G401.6 (cell line): Measurements from ENCODE around the gene WIPF1.

ENCODE experiments used
- FAIRE-seq: peaks from 2 replicates; lab custom pipeline; 2012; peaks lifted over from hg19 to GRCh38; lab: Jason Lieb, UNC

Gene WIPF1

GRCh38 chr2:174597345-174598047, at the start of gene WIPF1:
TSS of gene WIPF1 (minus strand) at chr2:174597804. CDS start at chr2:174585573, 12,231 bp downstream.
- FAIRE-seq, result no peak

- FAIRE-seq, result no peak
These were observed 47.7 kb upstream of the WIPF1 start for GRCh38 chr2:174645296-174645695.

DNA sequence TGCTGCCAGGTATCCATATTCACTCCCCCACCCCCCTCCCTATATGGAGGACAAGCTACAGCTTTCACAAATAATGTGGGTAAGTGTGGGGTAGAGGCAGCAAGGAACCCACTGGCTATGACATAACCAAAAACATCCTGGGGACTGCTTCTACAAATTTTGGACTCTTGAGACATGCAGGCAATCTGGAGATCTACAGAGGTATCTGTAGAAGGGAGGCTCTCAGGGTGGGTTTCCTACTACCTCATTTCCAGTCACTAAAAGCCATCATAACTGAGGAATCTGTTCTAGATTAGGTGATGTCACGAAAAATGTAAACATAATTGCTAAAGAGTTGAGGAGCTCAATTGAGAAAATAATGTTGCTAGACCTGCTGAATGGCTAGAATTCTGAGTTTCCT, 46.8 kb upstream of the WIPF1 start:
- FAIRE-seq, result no peak

DNA sequence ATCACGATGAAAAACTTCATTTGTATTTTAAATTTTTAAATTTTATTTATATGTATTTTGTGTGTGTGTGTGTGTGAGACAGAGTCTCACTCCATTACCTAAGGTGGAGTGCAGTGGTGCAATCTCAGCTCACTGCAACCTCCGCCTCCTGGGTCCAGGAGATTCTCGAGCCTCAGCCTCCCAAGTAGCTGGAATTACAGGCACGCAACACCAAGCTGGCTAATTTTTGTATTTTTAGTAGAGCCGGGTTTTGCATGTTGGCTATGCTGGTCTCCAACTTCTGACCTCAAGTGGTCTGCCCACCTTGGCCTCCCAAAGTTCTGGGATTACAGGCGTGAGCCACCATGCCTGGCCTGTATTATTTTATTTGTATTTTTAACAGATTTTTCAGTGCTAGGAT, 45.8 kb upstream of the WIPF1 start:
- no peak for FAIRE-seq

DNA sequence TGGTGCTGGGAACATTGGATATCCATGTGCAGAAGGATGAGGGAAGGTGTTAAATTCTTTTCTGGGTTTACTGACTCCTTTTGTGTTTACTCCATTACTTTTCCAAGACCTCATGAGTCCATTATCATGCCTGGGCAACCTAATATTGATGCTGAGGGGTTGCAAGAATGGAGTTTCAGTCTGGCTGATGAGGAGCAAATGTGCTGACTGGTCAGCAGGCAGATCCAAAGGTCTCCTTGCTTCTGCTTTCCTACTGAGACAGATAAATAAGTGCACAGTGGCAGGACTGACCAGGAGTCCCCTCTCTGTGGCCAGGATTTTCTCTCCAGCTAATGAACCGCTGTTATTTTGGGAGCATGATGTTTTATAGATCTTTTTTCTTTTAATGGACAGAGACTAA, 43.6 kb upstream of the WIPF1 start:
- no peak for FAIRE-seq

DNA sequence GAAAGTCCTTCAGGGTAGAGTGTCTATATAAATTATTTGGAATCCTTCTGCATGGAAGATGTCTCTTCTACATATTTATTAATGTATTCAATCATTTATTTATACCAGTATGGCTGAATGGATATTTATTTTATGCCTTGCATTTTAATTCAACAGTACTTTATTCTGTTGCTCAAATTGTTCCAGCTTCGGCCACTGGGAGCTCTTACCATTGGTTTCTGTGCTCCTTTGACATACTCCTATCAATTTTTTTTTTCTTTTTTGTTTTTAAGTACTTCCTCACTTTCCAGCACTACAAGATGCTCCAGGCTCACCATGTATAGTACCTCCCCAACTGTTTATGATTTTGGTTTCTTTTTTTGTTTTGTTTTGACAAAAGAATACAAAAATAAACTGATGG, 39.4 kb upstream of the WIPF1 start:
- FAIRE-seq, result no peak

DNA sequence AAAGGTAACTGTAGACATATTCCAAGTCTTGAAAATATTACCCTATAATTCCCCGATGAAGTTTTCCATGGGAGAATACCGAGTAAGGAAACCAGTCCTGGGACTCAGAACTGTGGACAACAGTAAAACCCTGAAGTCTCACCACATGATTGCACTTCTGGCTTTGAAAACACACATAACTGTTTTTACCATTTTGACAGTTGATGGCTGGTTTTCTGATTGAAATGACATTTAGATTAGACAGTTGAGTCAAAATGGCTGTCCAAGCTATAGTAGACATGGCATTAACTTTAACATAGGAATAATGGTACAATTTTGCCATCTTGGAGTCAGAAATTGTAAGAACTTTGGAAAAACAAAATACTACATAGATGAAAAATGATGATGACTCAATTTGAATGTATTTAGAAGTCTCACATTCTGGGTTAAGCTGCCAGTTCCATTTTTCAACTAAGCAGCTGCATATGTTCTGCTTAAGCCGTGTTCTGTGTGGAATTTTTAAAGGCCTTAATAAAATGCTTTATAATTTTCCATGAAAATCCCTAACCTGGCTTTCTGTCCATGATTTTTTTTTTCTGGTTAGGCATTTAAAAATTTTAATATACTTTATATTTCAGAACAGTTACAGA, 38.3 kb upstream of the WIPF1 start:
- FAIRE-seq, result no peak

- no peak for FAIRE-seq
These were observed 37.5 kb upstream of the WIPF1 start for GRCh38 chr2:174635015-174635593.

DNA sequence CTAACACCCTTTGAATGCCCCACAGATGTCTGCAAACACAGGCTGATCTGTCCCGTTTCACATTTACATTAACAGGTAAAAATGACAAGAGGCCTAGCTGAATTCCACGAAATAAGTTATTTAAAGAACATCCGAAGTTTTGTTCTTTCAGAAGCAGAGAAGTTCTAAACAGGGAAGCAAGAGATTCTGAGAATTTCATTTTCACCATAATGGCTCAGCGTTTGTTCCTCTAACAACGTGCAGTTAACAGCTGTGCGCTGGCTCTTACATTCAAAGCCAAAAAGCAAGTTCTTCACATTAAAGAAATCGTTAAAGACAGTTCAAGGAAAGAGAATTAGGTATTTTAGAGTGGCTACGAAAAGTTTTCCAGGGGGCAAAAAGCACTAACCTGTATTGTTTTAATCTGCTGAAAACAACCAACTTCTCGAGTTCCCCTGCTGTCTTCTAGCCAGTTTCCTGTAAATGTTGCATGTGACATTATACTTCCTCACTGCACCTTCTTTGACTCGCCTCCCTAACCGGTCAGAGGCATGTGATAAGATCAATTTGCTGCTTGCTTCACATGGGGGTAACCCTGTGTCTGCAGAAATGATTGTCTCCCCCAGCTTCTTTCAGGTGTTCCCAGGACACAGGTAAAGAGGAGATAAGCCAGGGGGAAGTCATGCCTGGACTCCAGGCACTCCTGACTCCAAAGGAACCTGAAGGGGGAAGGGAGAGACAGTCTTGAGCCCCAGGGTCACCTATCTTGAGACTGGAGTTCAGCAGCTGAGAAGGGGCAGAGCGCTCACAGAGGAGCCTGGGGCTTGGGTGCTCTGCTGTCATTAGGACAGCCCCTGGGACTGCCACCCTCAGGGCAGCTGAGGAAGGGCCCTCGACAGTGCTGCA, 36.8 kb upstream of the WIPF1 start:
- FAIRE-seq, result no peak

DNA sequence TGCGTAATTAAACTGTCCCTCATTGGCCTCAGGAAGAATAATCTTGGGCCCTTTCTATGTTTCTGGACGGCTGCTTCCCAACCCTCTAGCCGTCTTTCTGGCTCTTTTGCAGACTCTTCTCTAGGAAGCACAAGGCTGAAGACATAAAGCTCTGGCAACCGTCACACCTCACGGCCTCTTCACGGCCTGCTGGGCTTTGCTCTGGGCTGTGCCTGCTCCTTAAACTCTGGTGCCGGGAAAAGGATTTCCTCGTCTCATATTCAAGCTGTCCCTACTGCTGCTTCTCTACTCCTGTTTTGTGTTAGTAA, 36.0 kb upstream of the WIPF1 start:
- no peak for FAIRE-seq

- FAIRE-seq, result no peak
These were observed 35.4 kb upstream of the WIPF1 start for GRCh38 chr2:174632841-174633622.

GRCh38 chr2:174631009-174631981, 33.7 kb upstream of the WIPF1 start:
- no peak for FAIRE-seq

GRCh38 chr2:174630107-174630506, 32.5 kb upstream of the WIPF1 start:
- FAIRE-seq, result no peak

DNA sequence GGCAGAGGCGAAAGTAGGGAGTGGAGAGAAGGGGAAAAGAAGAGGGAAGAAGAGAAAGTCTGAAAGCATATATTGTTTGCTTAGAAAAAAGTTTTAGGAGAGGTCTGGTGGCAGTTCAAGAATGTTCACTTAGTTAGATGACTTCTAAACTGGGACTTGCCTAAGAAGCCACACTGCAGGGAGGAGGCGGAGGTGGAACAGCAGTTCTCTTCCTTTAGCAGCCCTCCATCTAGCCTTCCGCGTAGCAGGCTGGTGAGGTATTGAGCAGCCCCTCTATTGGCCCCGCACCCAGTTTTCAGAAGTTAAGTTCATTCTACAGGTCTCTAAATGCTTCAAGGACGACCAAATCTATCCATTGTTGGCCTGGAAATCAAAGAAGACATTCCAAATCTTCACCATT, 31.9 kb upstream of the WIPF1 start:
- no peak for FAIRE-seq

- FAIRE-seq, result no peak
These were observed 31.0 kb upstream of the WIPF1 start for GRCh38 chr2:174628528-174629169.

- no peak for FAIRE-seq
These were observed 29.6 kb upstream of the WIPF1 start for GRCh38 chr2:174627216-174627615.

- FAIRE-seq, result no peak
These were observed 27.4 kb upstream of the WIPF1 start for GRCh38 chr2:174624895-174625430.

DNA sequence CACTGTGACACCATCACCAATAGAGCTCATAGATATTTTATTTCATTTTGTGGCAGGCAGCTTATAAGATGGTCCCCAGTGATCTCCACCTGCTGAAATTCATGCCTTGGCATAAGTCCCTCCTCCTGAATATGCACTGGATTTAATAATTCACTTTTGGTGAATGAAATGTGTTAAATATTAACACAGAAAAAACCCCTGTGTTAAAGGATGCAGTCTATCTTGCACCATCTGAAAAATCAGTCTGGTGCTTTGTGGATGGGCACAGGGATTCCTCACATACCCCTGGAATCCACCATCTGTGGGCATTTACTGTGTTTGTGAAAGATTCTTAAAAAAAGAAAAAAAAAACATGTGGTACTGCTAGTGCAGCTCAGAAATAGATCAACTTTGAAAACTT, 26.1 kb upstream of the WIPF1 start:
- FAIRE-seq, result no peak

- FAIRE-seq, result no peak
These were observed 25.6 kb upstream of the WIPF1 start for GRCh38 chr2:174623106-174623637.

GRCh38 chr2:174621323-174621722, 23.7 kb upstream of the WIPF1 start:
- FAIRE-seq, result no peak
